ENCODE results near the gene NANOS1. TPM values are rescaled to one million over a fixed set of nuclear protein-coding genes. Genes with fewer than 3 reads are reported as not detected.

The NANOS1 gene
- total and polyA plus RNA-seq, 7 donors, result 0.69 to 4.7 (median 3.9) TPM; not detected in 2

DNA sequence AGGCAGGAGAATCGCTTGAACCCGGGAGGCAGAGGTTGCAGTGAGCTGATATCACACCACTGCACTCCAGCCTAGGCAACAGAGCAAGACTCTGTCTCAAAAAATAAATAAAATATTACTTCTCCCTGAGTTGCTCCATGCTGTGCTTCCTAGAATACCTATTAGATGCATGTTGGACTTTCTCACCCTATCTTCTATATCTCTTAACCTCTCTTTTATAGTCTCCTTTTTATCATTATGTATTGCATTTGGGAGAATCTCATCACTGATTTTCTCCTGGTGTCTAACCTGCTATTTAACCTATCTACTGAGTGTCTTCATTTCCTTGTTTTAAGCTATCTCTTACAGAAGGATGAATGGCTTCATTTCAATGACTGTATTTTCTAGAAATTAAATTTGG is 32.1 kb upstream of the NANOS1 start:
- Histone ChIP-seq H3K36me3 (no peaks in the 10 kb centered on the region), H3K27me3 (no peaks in the 10 kb centered on the region), H3K9me3 (no peaks in the 10 kb centered on the region), H3K27ac (no peak overlapping the region), H3K4me1 (no peaks in the 10 kb centered on the region), H3K4me3 (no peak overlapping the region)
- TF ChIP-seq POLR2A (IDR thresholded peaks at IDR 0.05), result no peak
- TF ChIP-seq, protein P1, sequence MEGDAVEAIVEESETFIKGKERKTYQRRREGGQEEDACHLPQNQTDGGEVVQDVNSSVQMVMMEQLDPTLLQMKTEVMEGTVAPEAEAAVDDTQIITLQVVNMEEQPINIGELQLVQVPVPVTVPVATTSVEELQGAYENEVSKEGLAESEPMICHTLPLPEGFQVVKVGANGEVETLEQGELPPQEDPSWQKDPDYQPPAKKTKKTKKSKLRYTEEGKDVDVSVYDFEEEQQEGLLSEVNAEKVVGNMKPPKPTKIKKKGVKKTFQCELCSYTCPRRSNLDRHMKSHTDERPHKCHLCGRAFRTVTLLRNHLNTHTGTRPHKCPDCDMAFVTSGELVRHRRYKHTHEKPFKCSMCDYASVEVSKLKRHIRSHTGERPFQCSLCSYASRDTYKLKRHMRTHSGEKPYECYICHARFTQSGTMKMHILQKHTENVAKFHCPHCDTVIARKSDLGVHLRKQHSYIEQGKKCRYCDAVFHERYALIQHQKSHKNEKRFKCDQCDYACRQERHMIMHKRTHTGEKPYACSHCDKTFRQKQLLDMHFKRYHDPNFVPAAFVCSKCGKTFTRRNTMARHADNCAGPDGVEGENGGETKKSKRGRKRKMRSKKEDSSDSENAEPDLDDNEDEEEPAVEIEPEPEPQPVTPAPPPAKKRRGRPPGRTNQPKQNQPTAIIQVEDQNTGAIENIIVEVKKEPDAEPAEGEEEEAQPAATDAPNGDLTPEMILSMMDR (IDR thresholded peaks at IDR 0.05), result no peak
- TF ChIP-seq POLR2AphosphoS5 (IDR thresholded peaks at IDR 0.05), result no peak
- WGBS, 2 donors, result 93 to 97% methylated on average over 2 of the region's 2 CpGs
- no peak for DNase-seq
- intact Hi-C loops (cut with DNase I), result no loop called here

DNA sequence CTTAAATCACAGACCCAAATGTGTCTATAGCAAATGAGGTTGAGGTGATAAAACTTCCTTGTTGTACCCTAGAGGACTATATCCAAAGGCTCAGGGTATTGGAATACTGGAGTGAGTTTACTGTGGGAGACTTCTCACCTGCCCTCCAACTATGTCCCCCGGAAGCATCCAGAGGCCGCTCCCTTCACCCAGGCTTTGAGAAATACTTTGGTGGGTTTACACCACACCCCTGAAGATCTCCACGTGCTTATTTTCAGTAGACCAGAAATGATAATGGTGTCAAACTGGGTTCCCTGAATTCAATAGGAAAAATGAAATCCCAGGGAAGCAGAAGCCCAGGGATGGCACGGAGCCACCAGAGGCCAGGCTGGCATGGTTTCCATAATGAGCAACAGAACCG is 31.3 kb upstream of the NANOS1 start:
- whole genome bisulfite sequencing, 2 donors, result 94 to 95% methylated on average over 5 of the region's 5 CpGs
- no peak overlapping the region for H3K4me3 ChIP-seq
- no peaks in the 10 kb centered on the region for H3K4me1 ChIP-seq
- DNase-seq, result no peak
- H3K27me3 ChIP-seq, result no peaks in the 10 kb centered on the region
- intact Hi-C loops (cut with DNase I), result no loop called here
- no peak for TF ChIP-seq POLR2AphosphoS5 (IDR thresholded peaks at IDR 0.05)
- no peak for TF ChIP-seq POLR2A (IDR thresholded peaks at IDR 0.05)
- TF ChIP-seq EP300 (IDR thresholded peaks at IDR 0.05), result no peak
- TF ChIP-seq, protein P1 (IDR thresholded peaks at IDR 0.05), result no peak
- no peaks in the 10 kb centered on the region for H3K36me3 ChIP-seq
- H3K27ac ChIP-seq, result no peak overlapping the region
- H3K9me3 ChIP-seq, result no peaks in the 10 kb centered on the region

DNA sequence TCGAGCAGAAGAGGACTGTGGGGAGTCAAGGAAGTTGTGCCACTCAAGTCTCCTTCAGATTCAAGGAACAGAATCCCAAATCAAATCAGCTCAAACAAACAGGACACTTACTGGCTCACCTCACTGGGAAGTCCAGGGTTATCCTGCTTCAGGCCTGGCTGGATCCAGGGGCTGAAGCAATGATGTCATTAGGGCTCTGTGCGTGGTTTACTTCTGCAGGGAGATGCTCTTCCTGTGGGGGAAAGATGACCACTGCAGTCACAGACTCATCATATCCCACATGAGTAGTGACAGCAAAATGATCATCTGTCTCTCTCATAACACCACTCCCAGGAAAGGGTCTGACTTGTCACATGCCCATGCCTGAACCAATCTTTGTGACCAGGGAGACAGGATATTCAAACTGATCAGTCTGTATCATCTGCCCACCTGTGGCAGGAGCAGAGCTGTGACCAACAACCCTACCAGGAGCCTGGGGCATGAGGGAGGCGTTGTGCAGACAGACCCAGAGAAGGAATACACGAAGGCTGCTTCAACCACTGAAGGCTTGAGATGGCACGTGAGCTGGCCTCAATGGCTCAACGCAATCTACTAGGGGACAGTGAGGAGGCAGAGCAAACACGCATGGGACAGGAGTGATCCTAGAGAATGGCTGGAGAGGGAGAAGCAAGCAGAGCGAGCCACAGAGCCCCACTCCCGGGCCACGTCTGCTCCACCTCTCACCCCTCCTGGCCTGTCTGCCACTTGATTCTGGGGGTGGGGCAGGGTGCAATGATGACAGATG is 27.6 kb upstream of the NANOS1 start:
- Histone ChIP-seq H3K36me3 (no peaks in the 10 kb centered on the region), H3K4me1 (peaks cover 0 to 16% (median 10%) of the 10 kb centered on the region in 4 donors), H3K27me3 (no peaks in the 10 kb centered on the region), H3K4me3 (no peak overlapping the region), H3K27ac (no peak overlapping the region), H3K9me3 (no peaks in the 10 kb centered on the region)
- TF ChIP-seq POLR2A (IDR thresholded peaks at IDR 0.05) (no peak), POLR2AphosphoS5 (IDR thresholded peaks at IDR 0.05) (no peak), EP300 (IDR thresholded peaks at IDR 0.05) (no peak)
- TF ChIP-seq, protein P1 (IDR thresholded peaks at IDR 0.05), result no peak
- WGBS, 2 donors, result 91 to 93% methylated on average over 10 of the region's 10 CpGs
- no peak for DNase-seq
- intact Hi-C loops (cut with DNase I), result no loop called here

DNA sequence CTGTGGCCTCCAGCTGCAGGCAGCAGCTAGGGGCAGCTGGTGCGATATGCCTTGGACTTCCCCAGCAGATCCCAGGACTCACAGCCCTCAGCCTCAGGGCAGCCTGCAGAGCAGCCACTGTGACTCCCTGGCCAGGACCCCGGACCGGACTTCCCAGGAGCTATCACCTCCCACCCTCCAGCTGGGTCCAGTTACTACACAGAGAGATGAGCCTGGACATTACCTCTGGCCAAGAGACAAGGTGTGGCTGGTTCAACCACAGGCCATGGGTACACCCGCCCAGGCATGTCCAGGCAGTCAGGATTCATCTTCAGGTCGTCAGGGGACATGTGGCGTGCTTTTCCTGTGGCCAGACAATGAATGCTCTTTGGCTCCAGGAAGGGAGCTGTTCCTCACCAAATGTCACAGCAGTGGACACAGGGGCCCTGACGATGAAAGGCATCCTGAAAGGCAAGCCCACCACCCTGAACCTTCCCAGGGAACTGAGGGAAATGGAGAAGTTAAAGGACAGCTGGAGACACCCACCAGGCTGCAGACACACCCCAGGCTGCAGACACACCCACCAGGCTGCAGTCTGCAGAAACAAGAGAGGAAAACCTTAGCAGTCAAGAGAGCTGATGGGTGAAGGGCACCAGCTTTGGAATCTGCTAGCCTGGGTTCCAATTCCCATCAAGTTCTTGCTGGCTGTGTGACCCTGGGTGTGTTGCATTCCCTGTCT is 25.8 kb upstream of the NANOS1 start:
- intact Hi-C loops (cut with DNase I), result no loop called here
- Histone ChIP-seq H3K9me3 (no peaks in the 10 kb centered on the region), H3K27me3 (no peaks in the 10 kb centered on the region), H3K27ac (no peak overlapping the region), H3K4me1 (peaks cover 0 to 21% (median 16%) of the 10 kb centered on the region in 4 donors), H3K36me3 (no peaks in the 10 kb centered on the region), H3K4me3 (no peak overlapping the region)
- TF ChIP-seq, protein P1 (IDR thresholded peaks at IDR 0.05), result no peak
- TF ChIP-seq EP300 (IDR thresholded peaks at IDR 0.05) (no peak), POLR2A (IDR thresholded peaks at IDR 0.05) (no peak), POLR2AphosphoS5 (IDR thresholded peaks at IDR 0.05) (no peak)
- 74 to 77% methylated on average over 7 of the region's 7 CpGs for WGBS, 2 donors
- DNase-seq, result no peak

Measured in sigmoid colon (tissue), 7 donors.